NCI-H524 (cell line): ENCODE results near the gene CNNM2.
"Not testable (repeated sequence)": the region's sequence is repeated elsewhere in the genome, so short reads cannot be mapped to it uniquely, and the experiment has no call there.

Experiments
- DNase-seq, 2 experiments: peaks; one replicate each; lab custom pipeline; 2025; lab: John Stamatoyannopoulos, UW

Gene CNNM2

GRCh38 chr10:103106539-103106938, 188.4 kb downstream of the CNNM2 start:
- no peak for DNase-seq

DNA sequence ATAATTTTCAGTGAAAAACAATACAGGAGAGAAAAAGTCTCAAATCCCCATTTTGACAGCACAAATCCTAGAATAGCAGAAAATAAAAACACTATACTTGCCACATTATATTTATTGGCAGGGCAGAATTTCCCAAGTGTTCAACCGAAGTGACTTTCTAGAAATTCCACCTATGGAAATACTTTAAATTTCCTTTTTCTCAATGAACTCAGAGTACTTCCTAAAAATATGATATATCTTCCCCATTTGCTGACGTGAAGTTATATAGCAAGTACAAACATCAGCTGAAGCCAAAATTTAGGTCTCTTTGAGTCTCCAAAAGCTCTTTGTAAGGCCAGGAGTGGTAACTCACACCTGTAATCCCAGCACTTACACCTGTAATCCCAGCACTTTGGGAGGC, 191.7 kb downstream of the CNNM2 start:
- DNase-seq: no peak

DNA sequence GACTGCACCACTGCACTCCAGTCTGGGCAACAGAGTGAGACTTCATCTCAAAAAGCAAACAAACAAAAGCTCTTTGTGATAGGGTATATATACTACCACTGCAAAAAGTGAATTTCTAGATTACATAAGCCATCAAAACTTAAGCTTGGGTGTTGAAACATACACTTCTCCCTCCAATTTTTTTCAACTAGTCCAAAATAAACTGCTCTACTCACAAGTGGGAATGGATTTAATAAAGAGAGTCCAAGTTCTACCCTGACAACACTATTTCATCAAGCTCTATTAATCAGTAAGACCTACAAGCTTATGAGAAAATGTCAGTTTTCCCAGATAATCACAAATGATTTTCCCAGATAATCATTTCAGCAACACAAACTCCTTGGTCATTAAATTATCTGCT, 192.3 kb downstream of the CNNM2 start:
- no peak for DNase-seq

- DNase-seq: no peak
Measured at GRCh38 chr10:103111031-103111917, 193.2 kb downstream of the CNNM2 start.

GRCh38 chr10:103111918-103112877, 194.1 kb downstream of the CNNM2 start:
- no peak for DNase-seq

- DNase-seq: no peak
Measured at GRCh38 chr10:103114876-103115275, 196.8 kb downstream of the CNNM2 start.

DNA sequence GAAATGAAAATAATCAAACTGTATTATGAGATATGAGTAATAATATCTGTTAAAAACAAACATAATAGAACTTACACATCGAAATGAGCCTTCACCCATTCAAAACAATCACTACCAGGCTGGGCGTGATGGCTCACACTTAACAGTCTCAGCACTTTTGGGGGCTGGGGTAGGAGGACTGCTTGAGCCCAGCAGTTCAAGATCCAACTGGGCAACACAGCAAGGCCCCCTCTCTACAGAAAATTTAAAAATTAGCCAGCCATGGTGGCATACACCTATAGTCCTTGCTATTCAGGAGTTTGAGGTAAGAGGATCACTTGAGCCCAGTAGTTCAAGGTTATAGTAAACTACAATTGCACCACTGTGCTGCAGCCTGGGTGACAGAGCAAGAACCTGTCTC, 199.2 kb downstream of the CNNM2 start:
- no peak for DNase-seq

DNA sequence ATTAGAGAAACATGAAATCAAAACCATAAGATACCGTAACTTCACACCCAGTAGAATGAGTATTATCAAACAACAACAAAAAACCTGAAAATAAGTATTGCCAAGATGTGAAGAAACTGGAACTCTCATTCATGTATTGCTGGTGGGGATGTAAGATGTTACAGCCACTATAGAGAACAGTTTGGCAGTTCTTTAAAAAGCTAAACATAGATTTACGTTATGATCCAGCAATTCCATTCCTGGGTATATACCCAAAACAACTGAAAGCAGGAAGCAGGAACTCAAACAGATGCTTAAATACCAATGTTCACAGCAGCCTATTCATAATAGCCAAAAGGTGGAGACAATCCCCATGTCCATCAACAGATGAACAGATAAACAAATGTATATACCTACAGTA, 202.5 kb downstream of the CNNM2 start:
- no peak for DNase-seq

- DNase-seq: no peak
Measured at GRCh38 chr10:103120977-103121735, 203.1 kb downstream of the CNNM2 start.

GRCh38 chr10:103123282-103124024, 205.4 kb downstream of the CNNM2 start:
- DNase-seq: no peak

DNA sequence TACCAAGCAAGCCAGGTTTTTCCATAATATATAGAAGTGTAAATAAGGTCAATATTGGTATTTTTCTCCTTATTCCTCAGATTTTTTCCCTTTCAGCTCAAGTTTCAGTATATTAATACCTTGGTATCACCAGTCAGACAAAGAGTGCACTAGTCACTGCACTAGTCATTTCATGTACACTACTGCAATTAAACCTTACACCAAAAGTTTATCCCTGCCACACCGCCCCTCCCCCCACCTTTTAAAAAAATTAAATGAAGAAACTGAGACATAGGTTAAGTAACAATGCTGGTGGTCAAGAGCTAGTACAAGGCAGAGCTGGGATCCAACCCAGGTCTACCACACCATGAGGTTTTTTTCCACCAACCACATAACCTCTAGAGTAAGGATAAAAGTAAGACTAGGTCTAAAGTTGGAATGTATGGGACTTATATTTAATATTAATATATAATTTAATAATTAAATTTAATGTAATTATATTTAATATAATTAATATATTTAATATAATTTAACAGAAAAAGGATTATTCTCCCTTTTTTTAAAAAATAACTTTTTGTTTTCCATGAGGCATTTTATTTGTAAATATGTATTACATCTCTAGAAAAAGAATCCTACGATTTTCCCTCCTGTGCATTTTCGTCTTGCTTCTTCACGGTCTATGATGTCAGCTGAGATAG, 206.5 kb downstream of the CNNM2 start:
- DNase-seq: no peak

DNA sequence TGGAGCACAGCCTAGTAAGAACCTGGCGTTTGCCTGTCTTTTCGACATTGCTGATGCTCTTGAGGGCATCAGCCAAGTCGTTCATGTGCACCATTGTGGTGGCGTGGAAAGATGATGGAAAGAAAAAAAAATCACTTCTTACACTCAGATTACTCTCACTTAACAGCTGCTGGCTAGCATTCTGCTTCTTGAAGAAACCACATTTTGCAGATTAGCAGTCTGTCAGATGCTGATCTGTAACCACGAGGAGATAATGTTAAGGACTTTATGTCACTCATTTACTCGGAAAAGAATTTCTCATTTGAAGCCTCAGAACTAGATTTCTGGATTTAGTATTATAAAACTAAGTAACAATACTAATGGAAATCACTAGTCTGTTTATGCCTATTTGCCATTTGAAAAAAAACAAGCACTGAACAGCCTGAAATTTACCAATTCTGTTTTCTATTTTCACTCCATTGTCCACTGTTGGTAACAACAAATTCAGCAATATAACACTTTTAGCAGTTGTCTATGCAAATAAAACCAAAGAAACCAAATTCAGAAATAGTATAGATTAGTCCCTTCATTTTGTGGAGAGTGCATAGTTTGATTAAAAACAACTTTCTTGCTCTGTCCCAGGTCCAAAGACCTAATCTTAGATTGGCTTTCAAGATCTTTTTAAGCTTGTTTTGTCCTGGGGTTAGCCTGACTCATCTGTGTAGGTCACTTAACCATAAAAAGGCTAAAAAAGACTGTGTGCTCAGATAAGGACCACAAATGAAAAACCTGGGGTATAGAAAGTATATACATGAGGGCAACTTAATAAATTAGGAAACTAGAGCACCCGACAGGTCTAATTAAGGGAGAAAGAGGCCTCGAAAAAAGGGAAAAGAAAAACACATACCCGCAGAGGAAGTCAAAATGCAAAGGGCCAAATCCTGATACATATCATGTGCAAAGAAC, 207.5 kb downstream of the CNNM2 start:
- DNase-seq: peak; percentile 27 to 68

DNA sequence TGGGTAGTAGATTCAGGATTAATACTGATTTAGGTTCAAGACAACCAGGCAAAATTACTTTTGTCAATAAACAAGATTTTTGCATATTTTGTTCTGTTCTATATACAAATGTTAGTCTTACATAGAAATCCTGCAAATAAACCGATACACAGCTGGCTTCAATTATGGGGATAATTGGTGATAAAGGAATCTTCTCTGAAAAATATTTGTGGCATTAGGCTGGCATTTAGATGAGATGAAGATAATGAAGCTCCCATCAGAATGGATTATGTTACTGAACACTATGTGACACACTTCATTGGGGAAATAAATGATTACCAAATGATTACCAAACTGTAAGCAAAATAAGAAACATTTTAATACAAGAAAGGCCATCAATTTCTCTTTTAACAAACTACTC, 209.1 kb downstream of the CNNM2 start:
- DNase-seq: no peak

GRCh38 chr10:103130180-103130579, 212.1 kb downstream of the CNNM2 start:
- not testable (repeated sequence) for DNase-seq

DNA sequence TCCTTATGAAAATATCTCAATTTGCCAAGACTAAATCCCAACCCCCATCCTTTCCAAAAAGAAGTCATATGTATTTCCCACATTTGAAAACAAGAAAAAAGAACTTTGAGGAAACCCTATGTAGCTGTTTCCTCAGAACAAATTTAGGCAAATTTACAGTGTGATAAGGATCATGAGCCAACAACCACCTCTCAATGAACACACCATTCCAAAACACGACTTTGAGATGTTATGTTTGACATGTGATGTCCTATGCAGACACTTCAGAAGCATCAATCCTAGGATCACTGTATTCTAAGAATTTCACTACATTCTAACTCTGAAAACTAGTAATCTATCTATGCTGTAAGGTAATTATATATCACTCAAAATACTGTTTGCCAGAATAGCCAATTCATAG, 212.8 kb downstream of the CNNM2 start:
- no peak for DNase-seq

GRCh38 chr10:103135168-103135567, 217.1 kb downstream of the CNNM2 start:
- not testable (repeated sequence) for DNase-seq

GRCh38 chr10:103139803-103140202, 221.7 kb downstream of the CNNM2 start:
- no peak for DNase-seq
